GM19463 (cell line): Measurements from ENCODE around the gene ERAL1.
"Not testable (repeated sequence)": the region's sequence is repeated elsewhere in the genome, so short reads cannot be mapped to it uniquely, and the experiment has no call there.

Source experiments
- ATAC-seq: cut with Tn5 transposase; IDR thresholded peaks from one replicate; pipeline ENCODE4 v1.9.1; 2021; ENCODE audit warnings: mild to moderate bottlenecking, moderate library complexity; ENCODE audit not compliant: unreplicated experiment

The ERAL1 gene

DNA sequence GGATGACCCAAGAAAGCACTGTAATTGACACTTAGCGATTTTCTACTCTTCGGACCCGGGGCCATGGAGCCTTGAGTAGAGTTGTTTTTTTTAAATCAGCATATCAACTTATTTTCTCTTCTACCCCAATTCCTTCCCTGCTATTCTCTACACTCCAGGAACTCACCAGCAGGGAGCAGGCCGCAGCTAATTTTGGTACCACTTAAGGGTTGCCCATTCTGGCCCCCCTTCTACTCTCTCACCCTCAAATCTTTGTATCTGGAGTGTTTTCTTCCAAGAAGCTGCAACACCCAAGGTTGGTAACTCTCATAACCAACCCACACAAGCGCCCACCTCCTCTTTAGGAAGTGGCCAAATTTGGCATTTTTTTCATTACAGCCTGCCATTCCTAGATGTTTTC lies 5.5 kb upstream of the ERAL1 start:
- ATAC-seq = no peak

DNA sequence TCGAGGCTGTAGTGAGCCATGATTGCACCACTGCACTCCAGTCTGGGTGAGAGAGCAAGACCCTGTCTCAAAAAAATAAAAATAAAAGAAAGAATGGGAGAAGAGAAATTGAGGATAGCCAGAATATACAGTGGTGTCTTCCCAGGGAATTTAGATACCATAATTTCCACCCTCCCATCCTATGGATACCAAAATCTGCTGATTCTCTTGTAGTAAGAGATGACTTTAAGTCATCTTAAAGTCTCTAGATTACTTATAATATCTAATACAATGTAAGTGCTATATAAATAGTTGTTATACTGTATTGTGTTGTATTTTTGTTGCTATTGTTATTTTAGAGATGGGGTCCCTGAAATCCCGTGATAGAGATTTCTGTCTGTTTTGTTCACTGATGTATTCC lies 1.5 kb upstream of the ERAL1 start:
- no peak for ATAC-seq

DNA sequence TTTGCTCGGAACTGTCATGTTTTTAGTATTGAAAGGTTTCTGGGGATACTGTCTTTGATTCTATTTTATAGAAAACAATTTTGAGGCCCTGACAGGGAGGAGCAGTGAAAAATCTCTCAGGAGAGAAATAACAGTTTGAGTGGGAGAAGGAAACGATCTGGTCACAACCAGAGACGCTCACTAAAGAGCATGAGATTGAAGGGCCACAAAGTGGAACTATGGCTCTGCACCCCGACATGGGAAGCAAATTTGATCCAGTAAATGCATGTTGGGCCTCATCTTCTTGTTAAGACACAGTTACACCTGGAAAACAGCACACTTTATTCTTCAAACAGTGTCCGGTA lies 492 bp downstream of the ERAL1 start:
- ATAC-seq = no peak

DNA sequence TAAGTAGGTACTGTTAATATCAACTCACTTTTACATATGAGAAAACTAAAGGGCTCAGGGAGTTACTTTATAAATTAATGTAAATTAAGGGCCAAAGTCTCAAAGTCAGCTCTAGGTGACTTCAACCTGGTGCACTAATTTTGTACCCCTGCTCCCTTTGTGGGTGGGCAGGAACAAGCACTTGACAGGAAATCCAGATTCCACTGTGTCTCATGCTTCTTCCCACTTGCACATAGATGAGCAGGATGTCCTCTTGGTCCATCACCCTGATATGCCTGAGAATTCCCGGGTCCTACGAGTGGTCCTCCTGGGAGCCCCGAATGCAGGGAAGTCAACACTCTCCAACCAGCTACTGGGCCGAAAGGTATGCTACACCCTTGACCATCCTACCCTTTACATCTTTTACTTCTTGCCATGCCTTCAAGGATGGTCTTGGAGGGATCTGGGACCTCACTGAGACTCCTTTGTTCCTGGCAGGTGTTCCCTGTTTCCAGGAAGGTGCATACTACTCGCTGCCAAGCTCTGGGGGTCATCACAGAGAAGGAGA lies 1.3 kb downstream of the ERAL1 start:
- no peak for ATAC-seq

DNA sequence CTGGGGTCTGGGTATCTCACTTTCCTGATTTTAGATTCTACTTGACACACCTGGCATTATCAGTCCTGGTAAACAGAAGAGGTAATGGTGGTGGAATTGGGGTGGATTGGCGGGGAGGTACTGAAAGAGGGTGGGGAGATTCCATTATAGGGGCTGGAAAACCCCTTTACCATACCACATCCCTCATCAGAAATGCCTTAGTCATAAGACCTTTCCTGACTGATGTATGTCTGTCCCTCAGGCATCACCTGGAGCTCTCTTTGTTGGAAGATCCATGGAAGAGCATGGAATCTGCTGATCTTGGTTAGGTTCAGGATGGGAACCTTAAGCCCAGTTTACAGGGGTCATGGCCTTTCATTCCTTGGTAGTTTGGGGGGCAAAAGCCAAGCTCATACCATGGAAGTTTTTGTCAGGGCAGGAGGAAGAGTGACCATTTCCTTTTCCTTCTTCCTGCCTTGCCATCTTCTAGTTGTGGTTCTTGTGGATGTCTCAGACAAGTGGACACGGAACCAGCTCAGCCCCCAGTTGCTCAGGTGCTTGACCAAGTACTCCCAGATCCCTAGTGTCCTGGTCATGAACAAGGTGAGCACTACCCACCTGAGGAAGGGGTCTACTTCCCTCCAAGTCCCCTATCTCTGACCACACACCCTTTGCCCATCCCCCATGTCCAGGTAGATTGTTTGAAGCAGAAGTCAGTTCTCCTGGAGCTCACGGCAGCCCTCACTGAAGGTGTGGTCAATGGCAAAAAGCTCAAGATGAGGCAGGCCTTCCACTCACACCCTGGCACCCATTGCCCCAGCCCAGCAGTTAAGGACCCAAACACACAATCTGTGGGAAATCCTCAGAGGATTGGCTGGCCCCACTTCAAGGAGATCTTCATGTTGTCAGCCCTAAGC lies 3.3 kb downstream of the ERAL1 start:
- ATAC-seq = no peak

DNA sequence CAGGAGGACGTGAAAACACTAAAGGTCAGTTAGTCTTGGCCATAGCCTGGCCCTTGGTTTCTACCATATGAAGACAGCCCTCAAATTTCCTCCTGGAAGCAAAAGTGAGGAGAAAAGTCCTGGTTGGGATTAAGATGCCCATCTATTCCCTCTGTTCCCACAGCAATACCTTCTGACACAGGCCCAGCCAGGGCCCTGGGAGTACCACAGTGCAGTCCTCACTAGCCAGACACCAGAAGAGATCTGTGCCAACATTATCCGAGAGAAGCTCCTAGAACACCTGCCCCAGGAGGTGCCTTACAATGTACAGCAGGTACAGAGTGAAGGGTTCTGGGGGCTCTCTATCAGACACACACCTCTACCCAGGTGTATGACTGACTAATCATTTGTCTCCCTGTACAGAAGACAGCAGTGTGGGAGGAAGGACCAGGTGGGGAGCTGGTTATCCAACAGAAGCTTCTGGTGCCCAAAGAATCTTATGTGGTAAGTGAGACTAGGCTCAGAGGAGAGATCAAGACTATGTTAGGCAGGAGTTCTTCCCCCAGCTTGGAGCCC lies 4.1 kb downstream of the ERAL1 start:
- no peak for ATAC-seq

DNA sequence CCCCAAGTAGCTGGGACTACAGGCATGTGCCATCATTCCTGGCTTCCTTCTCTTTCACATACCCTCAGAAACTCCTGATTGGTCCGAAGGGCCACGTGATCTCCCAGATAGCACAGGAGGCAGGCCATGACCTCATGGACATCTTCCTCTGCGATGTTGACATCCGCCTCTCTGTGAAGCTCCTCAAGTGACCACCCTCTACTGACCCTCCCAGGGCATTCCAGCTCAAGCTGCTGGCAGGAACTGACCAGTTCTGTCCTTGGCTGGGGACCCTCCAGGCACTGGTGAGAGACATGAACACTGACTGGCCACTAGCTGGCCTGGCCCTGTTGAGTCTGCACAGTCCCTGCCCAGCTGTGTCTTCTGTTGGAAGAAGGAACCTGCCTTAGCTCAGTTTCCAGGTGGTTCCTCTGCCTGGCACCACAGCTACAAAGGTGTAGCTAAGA lies 5.6 kb downstream of the ERAL1 start:
- ATAC-seq = no peak

DNA sequence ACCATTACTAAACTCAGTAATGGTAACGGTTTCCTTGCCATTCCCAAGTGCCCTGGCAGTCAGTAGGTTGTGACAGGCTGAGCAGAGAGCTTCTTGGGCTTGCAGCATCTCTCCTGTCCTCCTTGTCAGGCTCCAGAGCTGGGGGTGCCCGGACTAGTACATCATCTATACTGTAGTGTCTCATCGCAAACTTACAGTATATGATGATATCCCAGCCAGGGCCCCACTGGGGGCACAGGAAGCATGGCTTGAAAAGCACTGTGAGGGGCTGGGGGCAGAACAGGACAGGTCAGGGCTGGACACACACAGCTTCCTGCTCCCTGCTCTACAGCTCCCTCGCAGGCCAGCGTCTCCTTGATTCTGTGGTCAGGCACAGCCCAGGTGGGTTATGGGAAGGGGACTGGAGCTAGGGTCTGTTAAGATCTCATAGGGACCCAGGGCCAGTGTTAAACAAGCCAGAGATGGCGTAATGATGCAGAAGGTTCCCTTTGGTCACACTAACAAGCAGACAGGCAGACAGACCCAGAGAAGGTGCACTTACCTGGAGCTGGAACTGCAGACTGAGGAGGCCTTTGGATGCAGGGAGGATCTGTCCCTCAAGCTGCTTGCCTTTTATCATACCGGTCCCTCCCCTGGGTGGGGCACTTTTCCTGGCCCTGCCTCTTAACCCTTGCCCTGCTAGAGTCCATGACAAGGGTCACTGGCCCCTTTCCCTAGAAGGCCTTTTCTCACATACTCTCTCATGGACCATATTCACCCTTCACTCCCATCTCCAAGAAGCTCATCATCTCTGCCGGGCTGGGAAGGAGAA lies 6.8 kb downstream of the ERAL1 start:
- ATAC-seq = no peak

DNA sequence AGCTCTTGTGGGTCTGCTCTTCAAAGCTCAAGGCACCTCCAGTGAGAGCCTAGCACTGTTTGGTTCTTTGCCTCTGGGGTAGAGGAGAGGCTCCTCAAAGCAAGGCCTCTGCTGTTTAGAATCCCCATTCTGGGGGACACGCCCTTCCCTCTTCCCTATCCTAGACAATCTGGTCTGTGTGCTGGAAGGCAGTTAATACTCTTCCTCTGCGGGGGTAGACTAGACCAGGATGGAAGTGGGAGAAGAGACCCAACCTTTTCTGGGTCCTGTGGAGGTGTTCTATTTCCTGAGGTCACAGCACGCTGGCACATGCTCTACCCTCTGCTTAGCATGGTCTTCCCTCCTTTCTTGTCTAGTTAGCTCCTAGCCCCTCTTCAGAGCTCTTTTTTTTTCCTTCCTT lies 7.7 kb downstream of the ERAL1 start:
- ATAC-seq = no peak

DNA sequence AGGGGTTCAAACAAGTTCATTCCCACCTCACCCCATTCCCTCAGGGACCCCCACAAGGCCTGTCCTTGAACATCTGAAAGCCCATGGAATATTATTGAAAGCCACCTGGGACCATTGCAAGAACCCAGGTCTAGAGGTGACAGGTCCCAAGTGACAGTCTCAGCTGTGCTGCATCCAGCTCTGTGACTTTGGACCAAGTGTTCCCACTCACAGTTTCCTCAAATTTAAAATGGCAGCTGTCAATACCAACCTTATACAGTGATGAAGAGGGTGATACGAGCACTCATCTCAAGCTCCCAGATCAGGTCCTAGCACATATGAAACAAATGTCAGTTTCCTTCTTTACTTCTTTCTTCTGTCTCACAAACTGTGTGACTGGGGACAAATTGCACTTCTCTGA lies 9.1 kb downstream of the ERAL1 start:
- ATAC-seq = no peak

DNA sequence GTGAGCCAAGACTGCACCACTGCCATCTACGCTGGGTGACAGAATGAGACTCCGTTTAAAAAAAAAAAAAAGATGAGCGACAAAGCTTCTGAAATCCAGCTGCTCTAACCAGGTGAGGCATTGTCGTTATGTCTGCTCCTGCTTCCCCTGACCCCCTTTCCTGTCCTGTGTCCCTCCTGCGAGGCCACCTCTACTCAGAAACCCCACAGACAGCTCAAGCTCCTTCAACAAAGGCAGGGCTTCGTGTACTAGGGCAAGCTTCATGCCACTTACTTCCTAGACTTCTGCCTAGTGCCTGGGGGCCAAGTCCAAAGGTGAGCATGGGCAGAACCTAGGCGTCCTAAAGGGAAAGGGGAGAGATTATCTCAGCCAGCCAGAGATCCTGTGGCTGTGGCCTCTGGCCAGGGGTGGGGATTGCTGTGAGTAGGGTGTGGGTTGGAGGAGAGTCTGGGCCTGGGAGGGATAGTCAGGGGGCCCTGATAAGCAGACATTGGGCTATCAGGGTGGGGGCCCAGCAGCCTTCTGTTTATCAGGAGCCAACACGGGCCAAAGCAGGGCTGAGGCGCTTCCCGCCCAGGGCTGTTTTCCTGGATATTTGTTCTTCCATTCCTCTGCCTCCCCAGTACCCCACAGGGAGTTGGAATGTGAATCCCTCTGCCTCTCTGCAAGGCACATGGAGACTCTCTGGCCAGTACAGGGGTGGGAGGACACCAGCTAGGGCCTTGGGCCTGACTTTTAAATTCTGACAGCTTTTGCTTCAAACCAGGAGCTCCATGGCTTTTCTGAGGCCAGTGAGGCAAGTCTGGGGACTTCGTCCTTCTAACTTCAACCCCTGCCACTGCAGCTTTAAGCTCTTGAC lies 10.4 kb downstream of the ERAL1 start:
- no peak for ATAC-seq

DNA sequence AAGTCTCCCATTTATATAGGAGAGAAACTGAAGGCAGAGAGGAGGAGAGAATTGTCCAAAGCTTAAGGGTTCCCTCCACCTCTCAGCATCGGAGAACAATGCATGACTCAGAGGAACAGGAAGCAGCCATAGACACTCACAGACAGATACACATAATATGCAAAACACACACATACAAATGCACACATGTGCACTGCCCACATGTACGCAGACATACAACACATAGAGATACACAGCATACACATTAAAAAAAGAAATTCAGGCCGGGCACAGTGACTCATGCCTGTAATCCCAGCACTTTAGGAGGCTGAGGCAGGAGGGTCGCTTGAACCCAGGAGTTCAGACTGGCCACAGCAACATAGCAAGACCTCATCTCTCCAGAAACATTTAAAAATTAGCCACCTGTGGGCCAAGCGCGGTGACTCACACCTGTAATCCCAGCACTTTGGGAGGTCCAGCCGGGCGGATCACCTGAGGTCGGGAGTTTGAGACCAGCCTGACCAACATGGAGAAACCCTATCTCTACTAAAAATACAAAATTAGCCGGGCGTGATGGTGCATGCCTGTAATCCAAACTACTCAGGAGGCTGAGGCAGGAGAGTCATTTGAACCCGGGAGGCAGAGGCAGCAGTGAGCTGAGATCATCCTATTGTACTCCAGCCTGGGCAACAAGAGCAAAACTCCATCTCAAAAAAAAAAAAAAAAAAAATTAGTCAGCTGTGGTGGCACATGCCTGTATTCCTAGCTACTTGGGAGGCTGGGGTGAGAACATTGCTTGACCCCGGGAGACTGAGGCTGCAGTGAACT lies 11.3 kb downstream of the ERAL1 start:
- ATAC-seq = no peak

DNA sequence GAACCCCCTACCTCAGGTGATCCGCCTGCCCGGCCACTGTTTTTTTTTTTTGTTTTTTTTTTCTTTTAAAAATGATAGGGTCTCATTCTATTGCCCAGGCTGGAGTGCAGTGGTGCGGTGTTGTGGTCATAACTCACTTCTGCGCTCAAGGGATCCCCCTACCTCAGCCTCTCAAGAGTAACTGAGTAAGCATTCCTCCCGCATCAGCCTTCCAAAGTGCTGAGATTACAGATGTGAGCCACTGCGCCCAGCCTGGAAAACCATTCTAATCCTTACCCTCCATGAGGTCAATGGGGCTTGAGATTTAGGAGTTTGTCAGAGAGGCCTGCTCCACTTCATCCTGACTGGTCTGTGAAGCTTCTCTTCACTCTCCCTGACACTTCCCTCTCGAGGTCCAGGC lies 12.5 kb downstream of the ERAL1 start:
- ATAC-seq = no peak

DNA sequence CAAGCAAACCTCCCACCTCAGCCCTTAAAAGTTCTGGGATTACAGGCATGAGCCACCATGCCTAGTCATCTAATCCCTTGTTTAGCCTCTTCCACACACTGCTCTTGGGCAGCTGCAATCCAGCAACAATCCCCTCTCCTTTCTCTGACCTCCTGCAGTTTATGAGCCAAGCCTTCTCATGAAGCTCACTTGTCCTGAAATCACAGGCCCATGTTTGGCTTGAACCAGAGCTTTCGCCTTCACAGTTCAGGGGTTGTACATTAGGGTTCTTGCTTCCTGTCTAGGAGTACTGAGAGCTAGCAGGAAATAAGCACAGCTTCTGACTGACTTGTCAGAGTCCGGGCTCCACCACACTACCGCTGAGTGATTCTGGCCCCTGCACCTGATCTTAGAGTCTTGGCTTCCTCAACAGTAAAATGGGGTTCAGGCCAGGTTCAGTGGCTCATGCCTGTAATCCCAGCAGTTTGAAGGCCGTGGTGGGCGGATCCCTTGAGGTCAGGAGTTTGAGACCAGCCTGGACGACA lies 16.3 kb downstream of the ERAL1 start:
- ATAC-seq = no peak

DNA sequence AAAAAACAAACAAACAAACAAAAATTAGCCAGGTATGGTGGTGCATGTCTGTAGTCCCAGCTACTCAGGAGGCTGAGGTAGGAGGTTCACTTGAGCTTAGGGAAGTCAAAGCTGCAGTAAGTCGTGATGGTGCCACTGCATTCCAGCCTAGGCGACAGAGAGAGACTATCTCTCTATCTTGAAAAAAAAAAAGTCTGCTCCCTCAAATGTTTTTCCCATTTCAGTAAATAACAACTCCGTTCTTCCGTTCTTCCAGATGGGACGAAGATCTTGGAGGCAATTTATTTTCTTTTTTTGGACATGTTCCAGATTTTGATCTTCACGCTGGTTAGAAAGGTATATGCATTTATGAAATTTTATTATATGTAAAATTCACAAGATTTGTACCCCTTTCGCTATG lies 19.0 kb downstream of the ERAL1 start:
- ATAC-seq = no peak

DNA sequence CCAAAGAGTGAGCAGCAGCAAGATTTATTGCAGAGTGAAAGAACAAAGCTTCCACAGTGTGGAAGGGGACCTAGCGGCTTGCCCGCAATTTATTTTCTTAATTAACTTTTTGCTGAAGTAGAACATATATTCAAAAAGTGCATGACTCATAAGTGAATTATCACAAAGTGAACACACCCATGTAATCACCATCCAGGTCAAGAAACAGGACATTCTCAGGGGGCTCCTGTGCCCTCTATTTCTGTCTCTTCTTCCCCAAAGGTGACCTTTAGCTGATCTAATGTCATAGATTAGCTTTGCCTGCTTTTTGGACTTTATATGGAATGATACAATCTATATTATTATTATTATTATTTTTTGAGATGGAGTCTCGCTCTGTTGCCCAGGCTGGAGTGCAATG lies 19.9 kb downstream of the ERAL1 start:
- no peak for ATAC-seq

DNA sequence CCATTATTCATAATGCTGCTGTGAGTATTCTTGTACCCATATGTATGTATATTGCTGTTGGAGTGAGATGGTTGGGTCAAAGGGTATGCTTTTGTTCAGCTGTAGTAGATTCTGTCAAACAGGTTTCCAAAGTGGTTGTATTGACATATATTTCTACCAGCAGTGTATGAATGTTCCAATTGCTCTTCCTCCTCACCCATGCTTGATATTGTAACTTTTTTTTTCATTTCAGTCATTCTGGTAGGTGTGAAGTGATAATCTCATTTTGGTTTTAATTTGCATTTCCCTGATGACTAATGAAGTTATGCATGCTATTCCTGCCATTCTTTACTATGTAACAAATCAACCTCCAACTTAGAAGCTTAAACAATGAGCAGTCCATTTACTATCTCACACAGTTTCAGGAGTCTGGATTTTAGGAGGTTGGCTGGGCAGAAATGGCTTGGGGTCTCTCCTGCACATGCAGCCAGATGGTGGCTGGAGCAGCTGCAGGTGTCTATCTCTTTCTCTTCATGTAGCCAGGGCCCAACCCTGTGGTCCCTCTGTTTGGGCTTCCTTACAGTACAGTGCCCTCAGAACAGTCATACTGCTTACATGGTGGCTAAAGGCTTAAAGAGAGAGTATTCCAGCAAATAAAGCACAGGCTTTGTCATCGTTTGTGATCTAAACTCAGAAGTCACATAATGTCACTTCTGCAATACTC lies 21.2 kb downstream of the ERAL1 start:
- no peak for ATAC-seq

DNA sequence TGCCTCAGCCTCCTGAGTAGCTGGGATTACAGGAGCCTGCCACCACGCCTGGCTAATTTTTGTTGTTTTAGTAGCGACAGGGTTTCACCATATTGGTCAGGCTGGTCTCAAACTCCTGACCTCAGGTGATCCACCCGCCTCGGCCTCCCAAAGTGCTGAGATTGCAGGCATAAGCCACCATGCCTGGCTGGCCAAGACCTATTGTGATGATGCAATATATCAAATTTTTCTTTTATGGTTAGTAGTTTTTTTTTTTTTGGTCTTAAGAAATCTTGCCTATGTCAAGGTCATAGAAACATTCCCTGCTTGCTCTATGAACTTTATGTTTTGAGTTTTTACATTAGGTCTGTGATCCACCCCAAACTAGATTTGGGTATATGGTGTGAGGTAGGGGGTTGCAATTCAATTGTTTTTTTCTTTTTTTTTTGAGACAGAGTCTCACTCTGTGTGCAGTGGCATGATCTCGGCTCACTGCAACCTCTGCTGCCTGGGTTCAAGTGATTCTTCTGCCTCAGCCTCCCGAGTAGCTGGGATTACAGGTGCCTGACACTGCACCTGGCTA lies 22.4 kb downstream of the ERAL1 start:
- ATAC-seq = not testable (repeated sequence)
